Activated T-cell treated with anti-CD3 and anti-CD28 coated beads for 1 hour (primary cell): ENCODE measurements around the gene ZSWIM7.
A peak's percentile ranks its signal among the peaks of the same experiment; 100 is the strongest.

Experiments
- DNase-seq: peaks from one replicate; pipeline ENCODE4 v3.0.0-alpha.2; 2020; ENCODE audit warnings: low read depth

The ZSWIM7 gene, protein sequence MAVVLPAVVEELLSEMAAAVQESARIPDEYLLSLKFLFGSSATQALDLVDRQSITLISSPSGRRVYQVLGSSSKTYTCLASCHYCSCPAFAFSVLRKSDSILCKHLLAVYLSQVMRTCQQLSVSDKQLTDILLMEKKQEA

GRCh38 chr17:15999141-15999973, at the start of gene ZSWIM7, which contains the start of gene TTC19:
TSS of gene ZSWIM7 (minus strand) at chr17:15999704. CDS start at chr17:15999594, 110 bp downstream.
TSS of gene TTC19 (plus strand) at chr17:15999824. CDS start at chr17:15999849, 25 bp downstream.
- peak; percentile 79 for DNase-seq

- DNase-seq: no peak
Measured at GRCh38 chr17:16048811-16049449, 49.4 kb upstream of the ZSWIM7 start.

- DNase-seq: no peak
Measured at GRCh38 chr17:16046966-16047365, 47.5 kb upstream of the ZSWIM7 start.

GRCh38 chr17:16044487-16044886, 45.0 kb upstream of the ZSWIM7 start:
- no peak for DNase-seq

GRCh38 chr17:16040710-16041251, 41.3 kb upstream of the ZSWIM7 start:
- no peak for DNase-seq

- DNase-seq: no peak
Measured at GRCh38 chr17:16037636-16038035, 38.1 kb upstream of the ZSWIM7 start.

GRCh38 chr17:16036261-16036660, 36.8 kb upstream of the ZSWIM7 start:
- no peak for DNase-seq

- DNase-seq: no peak
Measured at GRCh38 chr17:16033729-16034349, 34.3 kb upstream of the ZSWIM7 start.

- DNase-seq: no peak
Measured at GRCh38 chr17:16027708-16028584, 28.4 kb upstream of the ZSWIM7 start.

GRCh38 chr17:16026895-16027294, 27.4 kb upstream of the ZSWIM7 start:
- no peak for DNase-seq

DNA sequence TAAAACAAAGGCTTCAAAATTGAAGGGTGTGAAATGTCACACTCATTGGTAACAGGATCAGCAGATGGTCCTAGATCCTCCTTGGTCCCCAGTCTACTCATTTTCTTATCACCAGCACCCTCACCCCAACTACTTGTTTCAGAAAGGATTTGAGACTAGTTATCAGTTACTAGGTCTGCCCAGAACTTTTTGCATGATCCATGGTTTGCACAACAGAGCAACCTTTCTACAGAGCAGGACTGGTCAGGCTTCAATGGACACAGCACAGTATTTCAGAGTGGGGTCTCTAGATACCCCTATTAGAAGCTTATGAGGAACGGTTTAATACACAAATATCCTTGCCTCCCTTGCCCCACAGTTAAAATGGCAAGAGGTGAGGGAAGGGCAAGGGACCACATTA, 25.7 kb upstream of the ZSWIM7 start:
- DNase-seq: no peak

DNA sequence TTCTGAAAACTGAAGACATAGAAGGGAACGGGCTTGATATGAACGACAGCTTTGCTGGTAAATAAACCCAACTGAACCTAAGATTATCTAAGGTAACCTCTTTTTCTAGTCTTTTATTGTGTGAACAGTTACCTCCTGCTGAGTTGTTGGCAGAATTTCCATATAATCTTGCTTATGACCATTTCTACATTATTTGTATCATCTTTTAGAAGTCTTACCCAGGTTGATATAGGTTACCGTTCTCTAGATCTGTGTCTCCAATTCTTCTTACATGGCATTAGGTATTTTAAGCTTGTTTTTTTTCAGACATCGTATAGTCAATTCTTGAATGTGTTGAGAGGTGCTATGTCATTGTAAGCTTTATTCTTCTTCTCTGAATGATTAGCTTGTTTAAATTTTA, 24.4 kb upstream of the ZSWIM7 start:
- DNase-seq: no peak

DNA sequence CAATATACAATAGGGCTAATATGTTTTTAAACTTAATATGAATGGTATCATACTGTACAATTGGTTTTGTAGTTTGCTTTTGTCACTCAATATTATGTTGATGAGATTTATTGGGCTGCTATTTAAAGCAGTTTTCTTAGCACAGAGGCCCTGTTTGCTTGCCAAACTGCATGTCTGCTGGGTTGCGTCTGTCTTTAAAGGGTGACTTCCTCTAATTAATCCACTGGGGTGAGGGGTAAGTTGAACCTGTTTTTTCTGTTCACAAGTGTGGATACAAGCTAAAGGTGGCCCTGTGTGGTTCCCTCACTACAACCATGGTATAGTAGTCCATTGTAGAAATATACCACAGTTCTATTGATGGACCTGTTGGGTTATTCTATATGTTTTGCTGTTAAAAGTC, 19.8 kb upstream of the ZSWIM7 start:
- no peak for DNase-seq

DNA sequence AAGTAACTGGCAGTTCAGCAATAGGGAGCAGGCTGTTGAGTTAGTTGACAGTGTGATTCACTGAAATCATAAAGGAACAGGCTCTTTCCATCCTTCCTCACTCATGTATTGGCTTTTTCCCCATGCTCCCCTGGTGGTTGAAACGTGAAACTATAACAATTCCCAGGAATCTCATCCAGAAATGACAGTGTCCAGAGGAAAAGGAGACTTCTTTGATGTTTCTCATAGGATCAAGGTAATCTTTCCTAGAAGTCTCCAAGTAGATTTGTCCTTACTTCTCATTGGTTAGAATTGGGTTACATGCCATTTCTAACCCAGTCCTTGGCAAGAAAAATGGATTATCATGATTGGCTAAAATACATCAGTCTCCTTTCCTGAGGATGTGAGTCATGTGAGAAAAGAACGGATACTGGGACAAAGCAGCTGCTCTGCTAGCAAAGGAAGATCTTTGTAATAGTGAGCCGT, 14.5 kb upstream of the ZSWIM7 start:
- DNase-seq: no peak

DNA sequence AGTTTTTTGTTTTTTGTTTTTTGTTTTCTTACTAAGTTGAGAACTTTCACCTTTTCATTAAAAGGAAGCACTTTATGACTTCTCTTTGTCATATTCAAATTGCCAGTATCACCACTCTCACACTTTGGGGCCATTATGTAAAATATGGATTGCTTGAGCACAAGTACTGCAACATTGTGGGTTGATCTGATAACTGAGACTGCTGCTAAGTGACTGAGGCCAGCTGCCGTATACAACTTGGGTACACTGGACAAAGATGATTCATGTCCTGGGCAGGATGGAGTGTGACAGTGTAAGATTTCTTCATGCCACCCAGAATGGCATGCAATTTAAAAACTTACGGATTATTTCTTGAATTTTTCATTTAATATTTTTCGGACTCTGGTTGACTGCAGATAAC, 7.9 kb upstream of the ZSWIM7 start:
- no peak for DNase-seq

DNA sequence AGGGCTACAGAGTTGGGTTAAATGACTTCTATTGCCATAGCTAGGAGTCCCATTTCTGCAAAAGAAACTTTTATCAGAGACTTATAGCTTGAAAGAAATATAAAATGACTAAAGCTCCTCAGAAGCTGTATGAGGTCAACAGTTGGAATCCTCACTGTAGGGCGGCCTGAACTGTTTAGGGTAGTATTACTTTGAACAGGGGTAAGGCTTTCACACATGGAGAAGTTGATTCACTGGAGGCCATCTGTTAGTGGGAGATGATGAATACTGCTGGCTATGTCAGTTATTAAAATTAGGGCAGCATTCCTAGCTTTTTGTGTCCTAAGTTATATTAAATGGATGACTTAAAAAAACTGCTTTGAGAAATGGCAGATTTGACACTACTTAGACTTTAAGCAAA, 6.1 kb upstream of the ZSWIM7 start:
- DNase-seq: no peak

DNA sequence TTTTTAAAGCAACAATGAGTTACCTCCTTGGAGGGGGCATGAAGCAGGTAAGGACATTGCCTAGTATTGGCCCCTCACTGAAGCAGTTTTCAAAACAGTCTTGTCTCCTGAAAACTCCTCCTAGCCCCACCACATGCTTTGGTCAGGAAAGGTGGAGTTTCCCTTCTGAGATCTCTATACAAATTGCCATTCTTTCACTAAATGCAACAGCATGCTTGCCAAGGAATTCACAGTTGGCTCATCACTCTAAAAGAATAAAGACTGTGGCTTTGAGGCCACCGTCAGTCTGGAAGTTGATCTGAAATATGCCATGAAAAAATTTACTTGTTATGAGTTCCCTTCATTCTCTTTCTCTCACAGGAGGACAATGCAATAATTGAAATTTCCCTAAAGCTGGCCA, 4.3 kb upstream of the ZSWIM7 start:
- no peak for DNase-seq

- no peak for DNase-seq
Measured at GRCh38 chr17:16002708-16003260, 3.3 kb upstream of the ZSWIM7 start.

DNA sequence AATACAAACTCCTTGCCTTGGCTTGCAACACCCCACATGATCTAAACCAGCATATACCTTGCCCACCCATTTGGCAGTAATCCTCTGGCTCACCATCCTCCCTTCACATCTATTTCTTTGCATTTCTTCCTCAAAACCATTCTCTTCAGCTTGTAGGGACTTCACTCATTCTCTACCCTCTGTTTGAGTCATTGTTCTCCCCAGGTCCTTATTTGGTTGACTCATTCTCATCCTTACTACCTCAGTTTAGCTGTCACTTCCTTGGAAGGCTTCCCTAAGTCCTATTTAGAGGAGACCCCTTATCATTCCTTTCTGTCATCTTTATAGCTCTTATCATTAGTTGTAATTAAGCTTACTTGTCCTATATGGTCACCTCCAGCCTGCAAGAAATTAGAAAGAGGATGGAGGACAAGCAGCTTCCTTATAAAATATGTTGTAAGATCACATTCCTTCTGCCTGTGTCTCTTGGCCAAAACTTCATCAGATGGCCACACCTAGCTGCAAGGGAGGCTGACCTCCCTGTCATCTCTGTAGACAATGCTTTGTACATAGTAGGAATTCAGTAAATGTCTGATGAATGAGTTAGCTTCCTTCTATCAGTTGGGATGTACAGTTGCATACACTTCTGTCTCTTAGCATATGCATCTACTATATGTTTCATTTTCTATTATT, 1.9 kb upstream of the ZSWIM7 start:
- no peak for DNase-seq
